PC-9 (cell line): ENCODE results near the gene DAAM2. TPM values are rescaled to one million over a fixed set of nuclear protein-coding genes. Genes with fewer than 3 reads are reported as not detected.
A peak's percentile ranks its signal among the peaks of the same experiment; 100 is the strongest.

Experiments
- BruUV-seq: library from RNA; stranded (reverse); fragments of 400-500 nt; replicated peaks from 2 replicates; lab custom pipeline; 2021; lab: Mats Ljungman, UMichigan
- CTCF ChIA-PET: fragments of 300-600 bp; sonication (Branson Sonifier 250); formaldehyde crosslinking; loops from one replicate; lab custom pipeline; 2022; ENCODE audit warnings: antibody characterized with exemption; lab: Charles Lee
- POLR2A ChIA-PET: fragments of 300-600 bp; sonication (Branson Sonifier 250); formaldehyde crosslinking; loops from one replicate; lab custom pipeline; 2022; ENCODE audit warnings: antibody characterized with exemption; ENCODE audit not compliant: unreplicated experiment; lab: Charles Lee
- DNase-seq, 2 experiments: peaks; one replicate each; pipeline versions ENCODE4 v3.0.0 to v3.0.0-alpha.2; 2015 to 2022; ENCODE audit warnings: mixed read lengths in 1 of 2
- H2AFZ ChIP-seq: fragments of 200-600 bp; sonication (generic); 2 replicates; pipeline ENCODE4 v1.8.1; 2017; ENCODE audit warnings: antibody characterized with exemption
- H3F3A ChIP-seq: fragments of 200-600 bp; sonication (generic); 2 replicates; pipeline ENCODE4 v1.8.1; 2017; ENCODE audit warnings: antibody characterized with exemption, mild to moderate bottlenecking, low read depth; ENCODE audit not compliant: insufficient read depth
- H3K27ac ChIP-seq: fragments of 200-600 bp; sonication (generic); 2 replicates; pipeline ENCODE4 v1.6.1; 2016; ENCODE audit warnings: mixed run types
- H3K27me3 ChIP-seq: fragments of 200-600 bp; sonication (generic); 2 replicates; pipeline ENCODE4 v1.6.1; 2016; ENCODE audit warnings: low read depth, mixed run types; ENCODE audit not compliant: insufficient read depth
- H3K36me3 ChIP-seq: fragments of 200-600 bp; sonication (generic); 2 replicates; pipeline ENCODE4 v1.6.1; 2016; ENCODE audit warnings: low read depth, mixed run types
- H3K4me1 ChIP-seq: fragments of 200-600 bp; sonication (generic); replicated peaks from 2 replicates; pipeline ENCODE4 v1.6.1; 2016; ENCODE audit warnings: mixed run types; ENCODE audit not compliant: insufficient read depth
- H3K4me2 ChIP-seq: fragments of 200-600 bp; sonication (generic); 2 replicates; pipeline ENCODE4 v1.6.1; 2017; ENCODE audit warnings: mixed run types
- H3K4me3 ChIP-seq: fragments of 200-600 bp; sonication (generic); 2 replicates; pipeline ENCODE4 v1.6.1; 2016; ENCODE audit warnings: mixed run types
- H3K79me2 ChIP-seq: fragments of 200-600 bp; sonication (generic); 2 replicates; pipeline ENCODE4 v1.6.1; 2017; ENCODE audit warnings: low read depth, mixed run types
- H3K9me2 ChIP-seq: fragments of 200-600 bp; sonication (generic); 2 replicates; pipeline ENCODE4 v1.8.1; 2017; ENCODE audit warnings: mild to moderate bottlenecking; ENCODE audit not compliant: insufficient read depth
- H3K9me3 ChIP-seq: fragments of 200-600 bp; sonication (generic); 2 replicates; pipeline ENCODE4 v1.8.1; 2016; ENCODE audit warnings: low read depth; ENCODE audit not compliant: insufficient read depth
- H4K20me1 ChIP-seq: fragments of 200-600 bp; sonication (generic); 2 replicates; pipeline ENCODE4 v1.8.1; 2017; ENCODE audit not compliant: insufficient read depth
- EZH2 ChIP-seq: fragments of 200-600 bp; sonication (generic); IDR thresholded peaks from 2 replicates; pipeline ENCODE4 v1.8.0; 2017; ENCODE audit warnings: antibody characterized with exemption, low read depth
- intact Hi-C: fragments of 100-400 bp; cut with micrococcal nuclease; formaldehyde crosslinking; loops from one replicate; pipeline ENCODE4 v1.10.0; 2022; ENCODE audit not compliant: unreplicated experiment
- total RNA-seq: library from RNA; stranded (reverse); gene quantifications from 2 replicates; pipeline ENCODE4 v1.2.3, GENCODE V29; 2021
- TF ChIP-seq, protein P1 (sequence below): fragments of 200-600 bp; sonication (generic); conservative IDR thresholded peaks from 2 replicates; pipeline ENCODE4 v1.6.1; 2017; ENCODE audit warnings: mixed run types, antibody characterized with exemption, mild to moderate bottlenecking, moderate library complexity

DAAM2 gene
- total RNA-seq, 1 experiment from 2014 or later = not detected

DNA sequence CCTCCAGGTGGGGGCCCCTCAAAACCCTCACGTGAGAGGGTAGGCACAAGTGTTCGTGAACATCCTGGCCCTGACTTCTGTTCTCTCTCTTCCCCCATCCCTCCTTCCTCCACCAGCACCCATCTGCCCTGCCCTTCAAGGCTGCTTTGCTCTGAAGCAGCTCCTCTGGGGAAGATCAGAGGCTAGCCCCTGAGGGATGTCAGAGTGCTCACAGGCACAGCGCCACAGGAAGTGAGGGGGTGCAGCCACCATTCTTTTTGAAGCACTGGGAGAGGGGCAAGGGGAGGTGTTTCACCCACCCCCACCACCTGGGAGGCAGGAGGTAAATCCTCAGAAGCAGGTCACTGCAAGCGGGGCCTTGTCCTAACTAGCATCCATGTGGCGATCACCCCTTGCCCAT, 130.6 kb downstream of the DAAM2 start:
- no peak overlapping the region for H3K4me2 ChIP-seq
- intact Hi-C loops = no loop called here
- TF ChIP-seq, protein P1, sequence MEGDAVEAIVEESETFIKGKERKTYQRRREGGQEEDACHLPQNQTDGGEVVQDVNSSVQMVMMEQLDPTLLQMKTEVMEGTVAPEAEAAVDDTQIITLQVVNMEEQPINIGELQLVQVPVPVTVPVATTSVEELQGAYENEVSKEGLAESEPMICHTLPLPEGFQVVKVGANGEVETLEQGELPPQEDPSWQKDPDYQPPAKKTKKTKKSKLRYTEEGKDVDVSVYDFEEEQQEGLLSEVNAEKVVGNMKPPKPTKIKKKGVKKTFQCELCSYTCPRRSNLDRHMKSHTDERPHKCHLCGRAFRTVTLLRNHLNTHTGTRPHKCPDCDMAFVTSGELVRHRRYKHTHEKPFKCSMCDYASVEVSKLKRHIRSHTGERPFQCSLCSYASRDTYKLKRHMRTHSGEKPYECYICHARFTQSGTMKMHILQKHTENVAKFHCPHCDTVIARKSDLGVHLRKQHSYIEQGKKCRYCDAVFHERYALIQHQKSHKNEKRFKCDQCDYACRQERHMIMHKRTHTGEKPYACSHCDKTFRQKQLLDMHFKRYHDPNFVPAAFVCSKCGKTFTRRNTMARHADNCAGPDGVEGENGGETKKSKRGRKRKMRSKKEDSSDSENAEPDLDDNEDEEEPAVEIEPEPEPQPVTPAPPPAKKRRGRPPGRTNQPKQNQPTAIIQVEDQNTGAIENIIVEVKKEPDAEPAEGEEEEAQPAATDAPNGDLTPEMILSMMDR = no peak
- TF ChIP-seq EZH2 = no peak
- no peaks in the 10 kb centered on the region for H3K36me3 ChIP-seq
- no peaks in the 10 kb centered on the region for H3K4me1 ChIP-seq
- H3K27ac ChIP-seq = no peak overlapping the region
- BruUV-seq = no TSS peak
- ChIA-PET POLR2A (no interaction called here), CTCF (no interaction called here)
- no peaks in the 10 kb centered on the region for H4K20me1 ChIP-seq
- H2AFZ ChIP-seq = no peak overlapping the region
- H3K79me2 ChIP-seq = no peaks in the 10 kb centered on the region
- no peaks in the 10 kb centered on the region for H3K9me3 ChIP-seq
- H3K9me2 ChIP-seq = no peaks in the 10 kb centered on the region; the same call in 1 of the 2 replicates
- H3F3A ChIP-seq = no peaks in the 10 kb centered on the region
- no peak overlapping the region for H3K4me3 ChIP-seq
- no peak for DNase-seq
- peaks cover 53% of the 10 kb centered on the region for H3K27me3 ChIP-seq

DNA sequence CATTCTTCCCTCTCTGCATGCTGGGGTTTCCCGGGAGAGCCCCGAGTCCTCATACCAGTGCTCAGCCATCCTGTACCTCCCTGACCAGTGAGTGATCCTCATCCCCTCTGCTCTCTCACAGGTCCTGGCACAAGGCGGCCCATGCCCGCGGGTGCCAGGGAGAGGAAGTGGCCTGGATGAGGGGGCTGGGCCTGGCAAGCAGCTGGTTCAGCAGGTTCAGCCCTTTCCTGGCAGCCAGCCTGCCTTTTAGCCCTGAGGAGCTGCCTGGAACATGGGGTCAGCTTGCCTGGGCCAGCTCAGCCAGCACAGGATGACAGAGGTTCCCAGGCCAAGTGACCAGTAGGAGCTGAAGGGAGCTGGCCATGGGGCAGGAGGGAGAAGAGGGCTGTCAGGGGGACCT, 131.2 kb downstream of the DAAM2 start:
- intact Hi-C loops = no loop called here
- BruUV-seq = no TSS peak
- Histone ChIP-seq H3F3A (no peaks in the 10 kb centered on the region), H3K79me2 (no peaks in the 10 kb centered on the region), H3K27me3 (peaks cover 57% of the 10 kb centered on the region), H3K36me3 (no peaks in the 10 kb centered on the region), H3K27ac (no peak overlapping the region), H3K4me1 (no peaks in the 10 kb centered on the region), H3K4me2 (no peak overlapping the region), H3K9me2 (no peaks in the 10 kb centered on the region; the same call in 1 of the 2 replicates), H3K9me3 (no peaks in the 10 kb centered on the region), H3K4me3 (no peak overlapping the region), H4K20me1 (no peaks in the 10 kb centered on the region), H2AFZ (no peak overlapping the region)
- DNase-seq = peak in 1 of 2 experiments; percentile 2
- ChIA-PET CTCF (no interaction called here), POLR2A (no interaction called here)
- TF ChIP-seq, protein P1 = no peak
- TF ChIP-seq EZH2 = no peak

DNA sequence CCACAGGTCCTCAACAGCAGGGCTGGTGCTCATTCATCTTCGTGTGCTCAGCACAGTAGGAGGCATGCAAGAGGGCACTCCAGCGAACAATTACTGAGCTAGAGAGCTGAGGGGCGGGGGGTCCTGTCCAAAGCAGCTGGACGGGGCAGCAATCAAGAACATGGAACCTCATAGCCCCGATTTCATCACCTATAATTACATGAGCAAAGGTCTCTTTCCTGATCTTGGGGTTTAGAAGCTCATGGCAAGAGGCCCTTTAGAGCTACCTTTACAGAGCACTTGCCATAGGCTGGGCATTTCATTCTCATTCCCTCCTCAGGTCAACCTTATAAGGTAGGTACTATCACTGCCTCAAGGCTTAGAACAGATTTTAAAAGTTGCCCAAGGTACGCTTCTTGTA, 131.7 kb downstream of the DAAM2 start:
- no peak for TF ChIP-seq EZH2
- TF ChIP-seq, protein P1 = no peak
- no TSS peak for BruUV-seq
- H3K79me2 ChIP-seq = no peaks in the 10 kb centered on the region
- H3K27me3 ChIP-seq = peaks cover 61% of the 10 kb centered on the region
- no peaks in the 10 kb centered on the region for H3F3A ChIP-seq
- POLR2A ChIA-PET = no interaction called here
- CTCF ChIA-PET = no interaction called here
- no peaks in the 10 kb centered on the region for H3K9me3 ChIP-seq
- H3K4me1 ChIP-seq = no peaks in the 10 kb centered on the region
- H4K20me1 ChIP-seq = no peaks in the 10 kb centered on the region
- H3K36me3 ChIP-seq = no peaks in the 10 kb centered on the region
- H3K9me2 ChIP-seq = no peaks in the 10 kb centered on the region; the same call in 1 of the 2 replicates
- H3K27ac ChIP-seq = no peak overlapping the region
- intact Hi-C loops = no loop called here
- no peak overlapping the region for H3K4me2 ChIP-seq
- H2AFZ ChIP-seq = no peak overlapping the region
- no peak for DNase-seq
- H3K4me3 ChIP-seq = no peak overlapping the region
